Fibroblast of skin of abdomen (primary cell): ENCODE measurements around the gene NR1I3.
A peak's percentile ranks its signal among the peaks of the same experiment; 100 is the strongest.

Source experiments
- DNase-seq: peaks from one replicate; pipeline ENCODE4 v3.0.0-alpha.2; 2013

The NR1I3 gene

DNA sequence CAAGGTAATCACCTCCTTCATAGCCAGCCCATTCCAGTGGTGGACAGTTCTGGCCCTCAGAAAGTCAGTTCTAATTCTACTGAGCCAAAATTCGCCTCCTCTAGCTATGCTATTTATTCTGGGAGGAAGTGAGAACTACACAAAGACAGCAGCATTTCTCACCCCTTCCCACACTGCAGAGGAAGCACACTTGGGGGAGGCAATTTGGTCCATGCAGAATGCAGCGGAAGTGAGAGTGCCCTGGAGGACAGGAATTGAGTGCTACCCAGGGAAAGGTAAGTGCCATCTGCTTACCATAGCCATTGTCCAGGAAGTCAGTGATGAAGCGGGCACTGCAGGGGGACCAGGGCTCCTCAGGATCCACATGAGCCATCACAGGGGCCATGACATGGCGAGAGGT lies 42.8 kb downstream of the NR1I3 start:
- no peak for DNase-seq

DNA sequence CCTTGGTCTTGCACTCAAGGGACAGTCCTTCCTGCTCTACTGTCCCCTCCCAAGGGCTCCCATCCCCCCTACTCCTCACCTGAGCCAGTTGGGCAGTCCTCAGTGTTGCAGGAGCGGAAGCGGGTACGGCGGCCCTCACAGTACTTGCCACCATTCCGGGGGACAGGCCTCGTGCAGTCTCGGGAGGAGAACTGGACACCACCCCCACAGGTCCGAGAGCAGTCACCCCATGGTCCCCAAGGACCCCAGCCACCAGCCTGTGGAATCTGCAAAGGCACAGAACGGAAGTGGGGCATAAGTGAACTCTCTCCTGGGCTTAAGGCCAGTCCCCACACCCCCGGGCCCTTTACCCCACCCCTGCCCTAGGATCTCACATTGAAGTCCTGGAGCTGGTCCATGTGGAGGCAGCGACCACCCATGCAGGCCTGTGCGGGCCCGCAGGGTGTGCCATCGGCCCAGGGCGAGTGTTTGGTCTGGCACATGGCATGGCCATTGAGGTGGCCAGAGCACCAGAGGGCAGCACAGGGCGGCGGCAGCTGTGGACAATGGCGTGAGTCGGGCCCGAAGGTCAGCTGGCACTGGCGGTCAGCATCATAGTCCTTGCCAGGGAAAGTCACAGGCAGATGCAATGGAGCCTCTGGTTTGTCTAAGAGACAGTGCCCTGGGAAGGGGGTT lies 44.3 kb downstream of the NR1I3 start:
- no peak for DNase-seq

DNA sequence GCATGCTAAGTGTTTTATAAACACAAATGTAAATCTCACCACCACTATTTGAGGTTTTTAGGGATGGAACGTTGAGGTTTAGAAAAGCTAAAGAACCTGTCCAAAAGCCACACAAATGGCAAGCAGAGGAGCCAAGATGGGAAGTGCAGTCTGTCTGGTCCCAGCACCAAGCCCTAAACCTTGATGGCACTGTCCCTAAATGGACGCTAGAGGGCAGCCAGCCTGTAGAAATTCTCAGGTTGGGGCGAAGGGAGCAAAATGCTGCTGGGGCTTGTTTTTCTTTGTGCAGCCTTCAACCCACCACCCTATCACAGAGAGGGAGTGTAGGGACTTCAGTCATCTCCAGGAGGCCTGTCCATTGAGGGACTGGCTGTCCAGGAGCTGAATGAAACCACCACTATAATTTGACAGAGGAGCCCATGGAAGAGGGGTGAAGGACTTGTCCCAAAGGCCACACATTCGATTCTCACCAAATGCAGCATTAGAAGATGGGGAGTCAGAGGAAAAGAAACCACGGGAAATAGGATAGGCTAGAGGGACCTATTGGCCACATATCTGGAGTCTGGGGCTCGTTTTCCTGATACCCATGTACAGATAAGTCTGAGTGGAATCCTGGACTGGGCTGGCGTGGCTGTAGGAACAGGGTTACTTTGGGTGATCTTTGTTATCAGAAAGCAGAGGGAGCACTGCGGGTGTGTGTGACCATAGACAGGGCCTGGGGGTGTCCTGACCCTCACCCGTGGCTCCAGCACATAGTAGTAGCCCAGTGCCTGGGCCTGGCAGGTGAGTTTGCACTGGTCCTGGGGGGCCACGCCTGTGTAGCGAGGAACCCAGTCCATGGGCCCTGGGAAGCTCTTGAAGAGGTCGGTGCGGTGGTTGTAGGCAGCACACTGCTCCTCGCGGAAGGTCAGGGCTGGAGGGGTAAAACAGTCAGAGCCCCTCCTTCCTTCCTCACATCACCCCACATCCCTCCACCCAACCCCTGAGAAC lies 45.2 kb downstream of the NR1I3 start:
- DNase-seq = peak; percentile 63

DNA sequence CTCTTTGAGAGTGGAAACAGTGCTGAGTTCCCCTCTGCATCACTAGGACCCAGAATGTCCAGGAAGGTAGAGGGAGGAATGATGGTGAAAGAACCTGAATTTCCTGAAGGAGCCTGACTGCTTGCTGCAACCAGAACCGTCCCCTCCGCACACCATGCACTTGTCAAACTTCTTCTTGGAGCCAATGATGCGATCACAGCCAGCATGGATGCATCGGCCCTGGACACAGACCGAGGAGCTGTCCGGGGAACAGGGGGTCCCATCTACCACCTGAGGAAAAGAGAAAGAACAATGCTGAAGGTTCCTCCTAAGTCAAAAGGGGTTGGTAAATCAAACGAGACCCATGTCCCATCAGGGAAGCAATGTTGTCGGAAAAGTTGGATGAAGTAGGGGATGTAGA lies 46.0 kb downstream of the NR1I3 start:
- no peak for DNase-seq

DNA sequence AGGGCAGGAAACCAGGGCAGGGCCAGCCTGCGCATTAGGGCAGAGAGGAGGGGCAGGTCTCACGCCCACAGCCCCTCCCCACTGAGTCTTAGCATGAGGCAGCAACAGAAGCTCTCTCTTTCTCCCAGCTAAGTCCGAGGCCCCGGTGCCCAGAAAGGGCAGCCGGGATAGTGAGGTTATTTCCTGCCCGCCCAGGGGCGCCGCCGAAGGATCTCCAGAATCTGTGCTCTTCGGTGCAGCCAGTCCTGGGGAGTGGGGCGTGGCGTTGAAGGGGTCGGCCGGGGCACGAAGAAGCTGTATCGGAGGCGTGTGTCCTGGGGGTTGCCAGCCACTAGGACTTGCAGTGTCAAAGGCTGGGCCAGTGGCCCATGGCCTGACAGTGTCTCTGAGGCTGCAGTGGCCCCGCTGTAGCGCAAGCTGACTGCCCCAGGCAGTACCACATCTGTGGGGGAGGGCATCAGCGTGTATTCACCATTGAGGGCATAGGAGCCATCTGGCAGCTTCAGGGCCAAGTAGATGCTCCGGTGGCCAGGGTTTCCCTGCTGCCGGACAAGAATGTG lies 47.0 kb downstream of the NR1I3 start:
- no peak for DNase-seq

DNA sequence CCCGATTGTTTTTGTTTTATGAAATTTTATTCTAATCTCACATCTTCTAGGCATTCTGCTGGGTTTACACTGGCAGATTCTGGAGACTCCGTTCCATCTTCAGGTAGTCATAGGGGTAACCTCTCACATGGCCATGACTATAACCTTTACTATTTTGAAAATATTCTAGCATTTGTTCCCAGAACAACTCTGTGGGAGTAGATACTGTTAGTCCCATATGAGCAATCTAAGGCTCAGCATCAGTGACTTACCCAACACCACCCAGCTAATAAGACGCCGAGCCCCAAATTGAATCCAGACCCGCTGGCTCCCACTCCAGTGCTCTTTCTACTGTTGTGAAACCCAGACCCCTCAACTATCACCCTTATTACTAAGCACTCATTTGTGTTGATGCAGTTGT lies 49.0 kb downstream of the NR1I3 start:
- DNase-seq = no peak

DNA sequence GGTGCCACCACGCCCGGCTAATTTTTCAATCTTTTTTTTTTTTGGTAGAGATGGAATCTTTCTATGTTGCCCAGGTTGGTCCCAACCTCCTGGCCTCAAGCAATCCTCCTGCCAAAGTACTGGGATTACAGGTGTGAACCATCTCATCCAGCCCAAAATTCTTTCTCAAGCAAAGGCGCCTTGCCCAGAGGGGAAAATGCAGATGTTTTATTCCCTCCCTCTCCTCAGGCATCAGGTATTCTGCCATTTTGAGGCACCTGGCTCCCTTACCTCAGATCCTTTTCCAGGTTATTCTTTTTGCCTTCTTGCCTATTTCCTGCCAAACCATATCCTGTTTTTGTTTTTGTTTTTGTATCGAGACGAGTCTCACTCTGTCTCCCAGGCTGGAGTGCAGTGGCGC lies 49.6 kb downstream of the NR1I3 start:
- DNase-seq = no peak

DNA sequence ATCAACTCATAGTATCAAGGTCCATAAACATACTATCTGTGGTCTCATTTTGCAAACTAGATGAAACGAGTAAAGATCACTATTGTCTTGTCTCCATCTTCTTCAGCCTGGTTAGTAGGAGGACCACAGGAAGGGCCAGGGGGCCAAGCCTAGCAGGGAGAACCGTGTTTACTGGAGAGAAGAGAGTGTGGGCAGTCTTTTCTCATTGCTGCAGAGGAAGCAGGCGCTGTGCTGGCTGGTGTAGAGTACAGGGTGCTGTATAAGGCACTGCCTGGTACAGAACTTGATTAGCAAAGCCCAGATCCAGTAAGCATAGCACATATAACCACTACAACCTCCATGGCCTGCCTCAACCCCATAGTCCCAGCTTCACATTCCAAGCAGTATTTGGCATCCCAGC lies 50.7 kb downstream of the NR1I3 start:
- no peak for DNase-seq

DNA sequence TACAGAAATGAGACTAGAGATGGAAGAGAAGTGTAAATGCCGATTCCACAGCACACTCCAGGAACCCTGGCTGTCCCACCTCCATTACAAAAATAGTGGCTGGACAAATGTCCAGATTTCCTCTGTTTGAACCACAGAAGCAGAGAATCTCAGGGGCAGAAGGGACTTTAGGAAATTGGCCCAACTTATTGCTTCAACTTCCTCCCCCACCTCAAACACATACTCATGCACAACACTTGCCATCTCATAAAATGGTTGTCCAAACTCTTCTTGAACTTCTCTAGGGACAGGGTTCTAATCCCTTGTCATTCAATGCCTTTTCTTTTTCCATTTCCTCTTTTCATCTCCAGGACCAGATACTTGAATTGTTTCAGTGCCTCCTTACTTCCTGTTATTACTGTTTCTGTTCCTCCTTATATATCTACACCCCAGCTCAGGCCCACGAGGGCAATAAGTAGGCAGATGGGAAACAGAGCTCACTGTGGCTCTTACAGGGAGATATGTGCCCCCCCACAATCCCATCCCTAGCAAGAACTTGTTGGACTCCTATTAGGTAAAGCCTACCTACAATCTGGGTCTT lies 52.2 kb downstream of the NR1I3 start:
- no peak for DNase-seq

DNA sequence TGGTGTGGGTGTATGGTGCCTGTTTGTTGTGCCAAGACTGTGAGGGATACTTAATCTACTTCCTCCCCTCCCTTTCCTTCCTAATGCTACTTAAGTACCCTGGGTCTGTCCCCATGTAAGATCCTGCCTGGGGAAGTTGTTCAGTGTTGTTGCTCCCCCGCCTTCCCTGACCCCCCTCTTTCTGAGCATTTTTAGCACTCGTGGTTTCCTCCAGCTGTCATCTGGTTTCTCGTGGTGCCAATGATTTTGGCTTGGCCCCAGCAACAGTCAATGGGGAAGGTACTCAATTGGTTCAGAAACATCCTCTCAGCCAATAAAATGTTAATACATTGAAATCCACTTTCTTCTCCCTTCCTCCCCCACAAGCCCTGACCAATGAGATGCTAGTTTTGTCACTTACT lies 52.7 kb downstream of the NR1I3 start:
- peak; percentile 69 for DNase-seq

DNA sequence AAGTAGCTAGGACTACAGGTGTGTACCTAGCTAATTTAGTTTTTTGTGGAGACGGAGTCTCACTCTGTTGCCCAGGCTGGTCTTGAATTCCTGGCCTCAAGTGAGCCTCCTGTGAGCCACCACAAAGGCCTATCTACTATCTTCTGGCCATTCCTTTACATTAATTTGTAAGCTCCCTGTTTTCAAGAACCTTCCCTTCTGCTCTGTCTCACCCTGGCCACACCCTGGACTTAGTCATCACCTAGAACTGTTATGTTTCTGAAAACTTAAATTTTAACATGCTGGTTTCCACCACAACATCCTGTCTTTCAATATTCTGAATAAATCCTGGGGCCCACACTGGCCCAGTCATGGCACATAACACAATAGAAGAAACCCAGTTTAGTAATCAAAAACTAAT lies 55.8 kb downstream of the NR1I3 start:
- DNase-seq = peak; percentile 42

DNA sequence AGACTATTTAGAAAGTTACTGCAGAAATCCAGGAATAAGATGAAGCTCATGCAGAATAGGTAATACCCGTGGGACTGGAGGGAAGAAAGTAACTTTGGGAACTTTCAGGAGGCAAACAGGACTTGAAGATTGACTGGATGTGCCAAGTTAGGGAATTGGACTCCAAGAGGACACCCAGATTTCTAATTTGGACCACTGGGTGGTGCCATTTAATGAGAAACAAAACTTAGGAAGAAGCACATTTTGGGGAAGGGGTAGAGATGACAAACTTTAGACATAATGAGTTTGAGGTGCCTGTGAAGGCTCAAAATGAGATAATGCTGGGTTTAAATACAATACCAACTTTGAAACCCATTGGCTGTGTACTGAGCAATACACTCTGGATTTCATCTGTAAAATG lies 57.4 kb downstream of the NR1I3 start:
- no peak for DNase-seq

DNA sequence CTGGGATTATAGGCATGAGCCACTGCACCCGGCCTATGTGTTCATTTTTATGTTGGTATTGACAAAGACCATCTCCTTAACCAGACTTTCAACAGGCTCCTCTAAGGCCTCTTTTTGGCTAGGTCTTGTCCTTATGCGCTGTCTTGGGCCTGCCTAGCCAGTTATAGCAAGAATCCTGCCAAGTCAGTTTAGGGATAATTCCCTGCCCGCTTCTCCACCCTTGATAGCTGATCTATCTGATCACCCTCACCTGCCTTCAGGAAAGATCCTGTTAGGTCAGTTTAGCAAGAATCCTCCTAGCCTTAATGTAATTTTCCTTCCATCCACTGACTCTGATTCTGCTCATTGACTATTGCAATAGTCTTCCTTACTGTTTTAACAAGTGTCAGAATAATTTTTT lies 58.3 kb downstream of the NR1I3 start:
- DNase-seq = no peak
